PFSK-1 (cell line): Measurements from ENCODE around the gene CCR8.

Experiments used
- POLR2AphosphoS5 ChIP-seq: IDR thresholded peaks from 2 replicates; pipeline ENCODE4 v1.6.1; 2012; ENCODE audit warnings: low read depth, mild to moderate bottlenecking, control low read depth, low read length, moderate library complexity
- SIN3A ChIP-seq: IDR thresholded peaks from 2 replicates; pipeline ENCODE4 v1.6.1; 2012; ENCODE audit warnings: mild to moderate bottlenecking, low read length, moderate library complexity, borderline replicate concordance; ENCODE audit not compliant: insufficient read depth
- TAF1 ChIP-seq: IDR thresholded peaks from 2 replicates; pipeline ENCODE4 v1.6.1; 2012; ENCODE audit warnings: low read length, control low read depth, borderline replicate concordance; ENCODE audit not compliant: insufficient read depth
- TF ChIP-seq, protein P1 (sequence below), 2 experiments: IDR thresholded peaks; 2 replicates each; pipeline versions ENCODE4 v1.6.1 to v1.8.0; 2011 to 2012; ENCODE audit warnings: low read depth in 2 of 2, low read length in 2 of 2, control low read depth in 1 of 2, inconsistent platforms in 1 of 2, mild to moderate bottlenecking in 1 of 2, moderate library complexity in 1 of 2; ENCODE audit not compliant: insufficient read depth in 1 of 2

GRCh38 chr3:39284457-39284881, 45.0 kb upstream of the CCR8 start:
- TF ChIP-seq, protein P1, sequence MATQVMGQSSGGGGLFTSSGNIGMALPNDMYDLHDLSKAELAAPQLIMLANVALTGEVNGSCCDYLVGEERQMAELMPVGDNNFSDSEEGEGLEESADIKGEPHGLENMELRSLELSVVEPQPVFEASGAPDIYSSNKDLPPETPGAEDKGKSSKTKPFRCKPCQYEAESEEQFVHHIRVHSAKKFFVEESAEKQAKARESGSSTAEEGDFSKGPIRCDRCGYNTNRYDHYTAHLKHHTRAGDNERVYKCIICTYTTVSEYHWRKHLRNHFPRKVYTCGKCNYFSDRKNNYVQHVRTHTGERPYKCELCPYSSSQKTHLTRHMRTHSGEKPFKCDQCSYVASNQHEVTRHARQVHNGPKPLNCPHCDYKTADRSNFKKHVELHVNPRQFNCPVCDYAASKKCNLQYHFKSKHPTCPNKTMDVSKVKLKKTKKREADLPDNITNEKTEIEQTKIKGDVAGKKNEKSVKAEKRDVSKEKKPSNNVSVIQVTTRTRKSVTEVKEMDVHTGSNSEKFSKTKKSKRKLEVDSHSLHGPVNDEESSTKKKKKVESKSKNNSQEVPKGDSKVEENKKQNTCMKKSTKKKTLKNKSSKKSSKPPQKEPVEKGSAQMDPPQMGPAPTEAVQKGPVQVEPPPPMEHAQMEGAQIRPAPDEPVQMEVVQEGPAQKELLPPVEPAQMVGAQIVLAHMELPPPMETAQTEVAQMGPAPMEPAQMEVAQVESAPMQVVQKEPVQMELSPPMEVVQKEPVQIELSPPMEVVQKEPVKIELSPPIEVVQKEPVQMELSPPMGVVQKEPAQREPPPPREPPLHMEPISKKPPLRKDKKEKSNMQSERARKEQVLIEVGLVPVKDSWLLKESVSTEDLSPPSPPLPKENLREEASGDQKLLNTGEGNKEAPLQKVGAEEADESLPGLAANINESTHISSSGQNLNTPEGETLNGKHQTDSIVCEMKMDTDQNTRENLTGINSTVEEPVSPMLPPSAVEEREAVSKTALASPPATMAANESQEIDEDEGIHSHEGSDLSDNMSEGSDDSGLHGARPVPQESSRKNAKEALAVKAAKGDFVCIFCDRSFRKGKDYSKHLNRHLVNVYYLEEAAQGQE (IDR thresholded peaks at IDR 0.05; ENCODE audit: insufficient read depth in 1 of 2, low read depth in 2 of 2, low read length in 2 of 2), result no peak
- TF ChIP-seq POLR2AphosphoS5, result no peak
- TF ChIP-seq SIN3A, result no peak
- no peak for TF ChIP-seq TAF1
